Stimulated activated CD8-positive, alpha-beta memory T cell treated with anti-CD3 and anti-CD28 coated beads, Interleukin-15, amount 100 ng/mL, for 24 hours (primary cell): ENCODE results near the gene CCND1.
"Not testable (repeated sequence)": the region's sequence is repeated elsewhere in the genome, so short reads cannot be mapped to it uniquely, and the experiment has no call there.

ENCODE experiments used
- DNase-seq: peaks from one replicate; pipeline ENCODE4 v3.0.0-alpha.2; 2020; ENCODE audit warnings: low read depth

The CCND1 gene

GRCh38 chr11:69666752-69667536 lies 26.0 kb downstream of the CCND1 start:
- DNase-seq = no peak

- DNase-seq = no peak
Observed at GRCh38 chr11:69667619-69668604, 27.0 kb downstream of the CCND1 start.

DNA sequence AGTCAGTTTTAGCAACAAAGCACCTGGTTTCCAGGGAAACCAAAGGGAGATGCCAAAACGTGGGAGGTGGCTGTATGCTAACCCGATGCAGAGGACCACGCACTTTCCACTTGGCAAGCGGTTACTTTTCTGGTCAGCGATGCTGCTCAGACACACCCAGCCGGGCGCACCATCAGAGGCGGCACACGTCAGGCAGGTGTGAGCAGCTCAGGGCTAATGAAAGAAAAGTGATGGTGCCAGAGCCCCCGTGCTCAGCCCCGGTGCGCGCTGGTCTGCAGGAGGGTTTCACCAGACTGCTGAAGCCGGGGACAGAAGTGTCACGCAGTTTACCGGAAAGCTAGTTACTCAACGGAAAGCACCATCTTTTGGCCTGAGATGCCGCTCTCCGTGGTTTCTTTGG lies 28.5 kb downstream of the CCND1 start:
- no peak for DNase-seq

GRCh38 chr11:69670158-69670845 lies 29.3 kb downstream of the CCND1 start:
- peak; percentile 29 for DNase-seq

DNA sequence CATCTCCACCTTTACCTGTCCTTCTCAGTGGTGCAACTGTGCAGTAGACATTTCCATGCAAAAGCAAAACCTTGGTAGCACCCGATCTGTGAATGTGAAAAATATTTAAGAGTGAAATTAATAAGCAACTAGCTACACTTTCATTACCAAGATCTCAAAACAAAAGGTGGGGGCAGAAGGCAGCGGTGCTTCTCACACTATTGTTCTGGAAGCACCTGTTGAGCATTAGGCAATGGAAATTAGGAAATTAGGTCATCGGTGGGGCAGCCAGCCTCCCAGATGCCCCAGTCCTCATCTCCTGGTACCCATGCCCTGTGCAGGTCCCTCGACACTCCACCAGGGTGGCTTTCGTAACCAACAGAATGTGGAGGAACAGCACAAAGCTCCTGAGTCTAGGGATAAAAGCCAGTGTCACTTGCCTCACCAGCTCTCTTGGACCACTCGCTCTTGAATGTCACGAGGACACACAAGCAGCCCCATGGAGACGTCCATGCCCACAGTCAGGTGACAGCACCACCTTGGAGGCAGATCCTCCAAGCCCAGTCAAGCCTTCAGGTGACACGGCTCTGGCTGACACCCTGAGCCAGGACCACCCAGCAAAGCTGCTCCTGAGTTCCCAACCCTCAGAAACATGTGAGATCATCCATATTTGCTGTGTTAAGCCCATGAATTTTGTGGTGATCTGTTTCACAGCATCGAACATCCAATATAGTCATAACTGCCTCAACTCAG lies 30.9 kb downstream of the CCND1 start:
- no peak for DNase-seq

DNA sequence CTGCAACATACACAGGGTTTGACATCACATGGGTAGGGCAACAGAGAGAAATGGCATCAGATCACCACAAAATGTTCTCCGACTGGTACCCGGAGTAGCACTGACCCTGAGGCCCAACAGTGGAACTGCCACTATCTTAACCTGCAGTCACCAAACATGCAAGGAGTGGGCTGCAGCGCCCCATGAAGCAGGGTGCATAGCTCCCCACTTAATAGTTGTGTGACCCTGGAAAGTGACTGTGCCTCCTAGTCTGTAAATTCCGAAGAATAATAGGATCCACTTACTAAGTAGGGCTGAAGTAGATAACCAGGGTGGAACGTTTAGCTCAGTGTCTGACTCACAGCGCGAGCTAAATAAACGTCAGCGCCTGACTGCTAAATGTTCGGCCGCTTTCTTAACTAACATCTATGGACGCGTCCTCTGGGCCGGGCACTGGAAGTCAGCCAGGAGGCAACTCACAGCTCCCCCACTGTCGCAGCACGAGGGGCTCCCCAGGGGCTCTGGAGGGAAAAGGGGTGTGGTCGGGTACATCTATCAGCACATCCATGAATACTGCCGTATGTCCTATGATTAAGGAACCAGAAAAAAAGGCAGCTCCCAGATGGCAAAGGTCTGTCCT lies 33.4 kb downstream of the CCND1 start:
- DNase-seq = no peak

- peak; percentile 95 for DNase-seq
Observed at GRCh38 chr11:69674886-69675714, 34.1 kb downstream of the CCND1 start, which contains the start of gene LTO1. Gene LTO1 (minus strand): TSS chr11:69675353. CDS start chr11:69675239, 114 bp downstream.

GRCh38 chr11:69677749-69678148 lies 36.8 kb downstream of the CCND1 start:
- no peak for DNase-seq

DNA sequence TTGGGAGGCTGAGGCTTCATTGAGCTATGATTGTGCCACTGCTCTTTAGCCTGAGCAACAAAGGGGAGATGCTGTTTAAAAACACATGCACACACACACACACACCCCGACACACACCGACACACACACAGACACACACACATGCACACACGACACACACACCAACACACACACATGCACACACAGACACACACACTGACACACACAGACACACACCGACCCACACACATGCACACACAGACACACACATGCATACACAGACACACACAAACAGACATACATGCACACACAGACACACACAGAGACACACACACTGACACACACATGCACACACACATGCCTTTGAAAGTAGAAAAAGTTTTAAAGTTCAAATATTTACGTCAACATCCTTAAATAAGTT lies 39.7 kb downstream of the CCND1 start:
- DNase-seq = no peak

DNA sequence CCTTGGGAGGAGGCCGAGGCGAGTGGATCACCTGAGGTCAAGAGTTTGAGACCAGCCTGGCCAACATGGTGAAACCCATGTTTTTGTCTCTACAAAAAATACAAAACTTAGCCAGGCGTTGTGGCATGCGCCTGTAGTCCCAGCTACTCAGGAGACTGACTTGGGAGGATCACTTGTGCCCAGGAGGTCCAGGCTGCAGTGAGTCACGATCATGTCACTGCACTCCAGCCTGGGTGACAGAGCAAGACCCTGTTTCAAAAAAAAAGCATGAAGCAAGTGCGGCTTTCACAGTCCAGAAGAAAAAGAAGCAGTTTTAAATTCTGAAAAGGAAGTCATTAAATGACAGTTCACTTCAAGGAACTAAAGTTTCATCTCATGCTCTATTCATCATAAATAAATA lies 41.3 kb downstream of the CCND1 start:
- DNase-seq = no peak

GRCh38 chr11:69682681-69683326 lies 41.8 kb downstream of the CCND1 start:
- DNase-seq = no peak

DNA sequence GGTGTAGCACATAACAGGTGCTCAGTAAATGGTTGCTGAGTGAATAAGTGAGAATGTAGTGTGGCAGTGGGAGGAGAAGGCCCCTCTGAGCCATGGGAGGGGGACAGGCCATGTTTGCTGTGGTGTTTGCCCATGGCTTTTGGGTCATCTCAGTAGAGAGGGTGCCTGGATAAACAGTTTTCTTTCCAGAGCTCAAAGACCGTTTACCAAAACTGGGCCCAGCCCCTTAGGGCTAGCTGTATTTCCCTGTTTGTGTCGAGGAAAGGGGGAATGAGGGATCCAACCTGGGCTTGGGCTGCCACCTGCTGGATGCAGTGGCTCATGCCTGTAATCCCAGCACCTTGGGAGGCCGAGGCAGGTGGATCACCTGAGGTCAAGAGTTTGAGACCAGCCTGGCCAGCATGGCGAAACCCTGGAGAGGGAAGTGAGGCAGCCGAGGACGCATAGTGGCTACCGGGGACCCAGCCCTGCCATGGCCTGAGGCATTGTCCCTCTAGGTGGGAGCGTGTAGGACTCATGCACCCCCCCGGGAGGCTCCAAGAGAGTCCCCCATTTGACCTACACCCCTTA lies 42.9 kb downstream of the CCND1 start:
- no peak for DNase-seq

DNA sequence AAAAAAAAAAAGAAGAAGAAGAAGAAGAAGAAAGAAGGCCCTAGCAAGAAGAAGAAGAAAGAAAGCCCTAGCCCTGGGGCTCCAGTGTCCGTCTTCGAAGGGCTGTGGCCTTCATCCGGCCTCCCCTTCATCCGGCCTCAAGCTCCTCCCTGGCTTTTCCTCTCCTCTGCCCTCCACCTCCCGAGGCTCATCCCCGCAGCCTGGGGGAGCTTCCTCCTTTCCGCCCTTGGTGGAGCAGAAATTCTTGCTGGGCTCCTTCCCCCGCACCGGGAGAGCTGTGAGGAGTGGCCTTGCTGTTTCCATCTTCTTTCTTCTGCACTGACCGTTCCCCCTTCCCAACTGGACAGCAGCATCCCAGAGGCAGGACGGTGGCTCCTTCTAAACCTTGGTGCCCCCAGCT lies 43.7 kb downstream of the CCND1 start:
- no peak for DNase-seq

DNA sequence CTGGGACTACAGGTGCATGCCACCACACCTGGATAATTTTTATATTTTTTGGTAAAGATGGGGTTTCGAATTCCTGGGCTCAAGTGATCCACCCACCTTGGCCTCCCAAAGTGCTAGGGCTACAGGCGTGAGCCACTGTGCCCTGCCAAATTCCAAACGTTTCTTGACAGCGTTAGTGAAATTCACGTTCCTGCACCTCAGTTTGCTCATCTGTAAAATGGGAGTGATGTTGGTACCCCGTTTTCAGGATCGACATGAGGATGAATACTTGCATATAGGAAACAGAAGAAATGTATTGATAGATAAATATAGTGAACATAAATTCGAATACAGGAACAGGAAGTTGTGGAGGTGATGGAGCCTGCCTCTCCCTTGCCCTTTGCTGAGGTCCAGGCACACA lies 44.4 kb downstream of the CCND1 start:
- DNase-seq = no peak

- DNase-seq = no peak
Observed at GRCh38 chr11:69686452-69686851, 45.5 kb downstream of the CCND1 start.

- DNase-seq = no peak
Observed at GRCh38 chr11:69686856-69687255, 45.9 kb downstream of the CCND1 start.

GRCh38 chr11:69687969-69688771 lies 47.2 kb downstream of the CCND1 start:
- not testable (repeated sequence) for DNase-seq

- no peak for DNase-seq
Observed at GRCh38 chr11:69689484-69690319, 48.7 kb downstream of the CCND1 start.
